GM23248 (cell line): Measurements from ENCODE around the gene RAD51B. TPM values are rescaled to one million over a fixed set of nuclear protein-coding genes. Genes with fewer than 3 reads are reported as not detected.

ENCODE experiments used
- DNase-seq: peaks from one replicate; pipeline ENCODE4 v3.0.0-alpha.2; 2015
- H2AFZ ChIP-seq: fragments of 200-600 bp; sonication (generic); 2 replicates; pipeline ENCODE4 v1.6.1; 2016; ENCODE audit warnings: antibody characterized with exemption
- H3F3A ChIP-seq: fragments of 200-600 bp; sonication (generic); 2 replicates; pipeline ENCODE4 v1.6.1; 2016; ENCODE audit warnings: mild to moderate bottlenecking, antibody characterized with exemption, mixed run types; ENCODE audit not compliant: insufficient read depth
- H3K27ac ChIP-seq: fragments of 200-600 bp; sonication (generic); 2 replicates; pipeline ENCODE4 v1.5.1; 2016; ENCODE audit warnings: mild to moderate bottlenecking
- H3K27me3 ChIP-seq: fragments of 200-600 bp; sonication (generic); replicated peaks from 2 replicates; pipeline ENCODE4 v1.6.1; 2016; ENCODE audit warnings: mild to moderate bottlenecking; ENCODE audit not compliant: insufficient read depth
- H3K36me3 ChIP-seq: fragments of 200-600 bp; sonication (generic); 2 replicates; pipeline ENCODE4 v1.6.1; 2016; ENCODE audit warnings: low read depth, mild to moderate bottlenecking
- H3K4me1 ChIP-seq: fragments of 200-600 bp; sonication (generic); 2 replicates; pipeline ENCODE4 v1.6.1; 2016; ENCODE audit warnings: mild to moderate bottlenecking; ENCODE audit not compliant: insufficient read depth
- H3K4me2 ChIP-seq: fragments of 200-600 bp; sonication (generic); one replicate; pipeline ENCODE4 v1.6.1; 2016; ENCODE audit warnings: mild to moderate bottlenecking; ENCODE audit not compliant: unreplicated experiment
- H3K4me3 ChIP-seq: fragments of 200-600 bp; sonication (generic); 2 replicates; pipeline ENCODE4 v1.5.1; 2016; ENCODE audit warnings: mild to moderate bottlenecking
- H3K79me2 ChIP-seq: fragments of 200-600 bp; sonication (generic); 2 replicates; pipeline ENCODE4 v1.6.1; 2016; ENCODE audit warnings: mild to moderate bottlenecking; ENCODE audit not compliant: insufficient read depth
- H3K9ac ChIP-seq: fragments of 200-600 bp; sonication (generic); 2 replicates; pipeline ENCODE4 v1.6.1; 2016; ENCODE audit warnings: mild to moderate bottlenecking
- H3K9me2 ChIP-seq: fragments of 200-600 bp; sonication (generic); 2 replicates; pipeline ENCODE4 v1.6.1; 2016; ENCODE audit warnings: mixed run types, mild to moderate bottlenecking, moderate library complexity; ENCODE audit not compliant: insufficient read depth
- H3K9me3 ChIP-seq: fragments of 200-600 bp; sonication (generic); one replicate; pipeline ENCODE4 v1.6.1; 2017; ENCODE audit warnings: low read depth
- H4K20me1 ChIP-seq: fragments of 200-600 bp; sonication (generic); 2 replicates; pipeline ENCODE4 v1.6.0; 2016; ENCODE audit not compliant: insufficient read depth
- EZH2 ChIP-seq: fragments of 200-600 bp; sonication (generic); IDR thresholded peaks from 2 replicates; pipeline ENCODE4 v1.6.1; 2018; ENCODE audit warnings: antibody characterized with exemption, mild to moderate bottlenecking; ENCODE audit not compliant: insufficient read depth, poor library complexity, severe bottlenecking
- EZH2phosphoT487 ChIP-seq: fragments of 200-600 bp; sonication (generic); IDR thresholded peaks from 2 replicates; pipeline ENCODE4 v1.6.1; 2018; ENCODE audit warnings: antibody characterized with exemption, moderate library complexity, mild to moderate bottlenecking, low read depth; ENCODE audit not compliant: insufficient read depth
- WGBS, 2 experiments: methylation state at CpG; one replicate each; pipeline ENCODE4 v1.1.6; 2015 to 2017; ENCODE audit warnings: low lambda C conversion rate in 2 of 2, low coverage in 1 of 2; ENCODE audit errors: missing lambda C conversion rate in 2 of 2; 5-methylcytosine and 5-hydroxymethylcytosine counted together
- in situ Hi-C: fragments of 300-500 bp; cut with MboI; formaldehyde crosslinking; loops from 2 replicates; pipeline ENCODE4 v1.15.0; 2020
- polyA plus RNA-seq: library from polyadenylated mRNA; unstranded; fragments of >200 nt; fragmentation: Nextera tagmentation; extraction: Ambion mirVana; gene quantifications from 2 replicates; pipeline ENCODE4 v1.2.1, GENCODE V29; 2016
- total RNA-seq: library from RNA; depleted of rRNA; stranded (reverse); fragments of >200 nt; shearing (Covaris generic); gene quantifications from 2 replicates; pipeline ENCODE4 v1.2.3, GENCODE V29; 2014

RAD51B gene
- total and polyA plus RNA-seq, 2 experiments from 2014 or later = 4.0 to 8.8 TPM

GRCh38 chr14:68417009-68417650, 597.6 kb downstream of the RAD51B start:
- Histone ChIP-seq H3K9me3 (no peaks in the 10 kb centered on the region), H3K36me3 (no peaks in the 10 kb centered on the region), H3K9ac (no peak overlapping the region), H3K4me1 (peaks cover 9% of the 10 kb centered on the region; the same call in 1 of the 2 replicates), H3K27me3 (no peaks in the 10 kb centered on the region), H3F3A (0 out of 2 replicates have a peak, but pooled peaks cover 1% of the 10 kb centered on the region), H2AFZ (no peak overlapping the region), H3K4me2 (no peak overlapping the region), H3K79me2 (no peaks in the 10 kb centered on the region), H4K20me1 (no peaks in the 10 kb centered on the region), H3K4me3 (no peak overlapping the region), H3K9me2 (no peaks in the 10 kb centered on the region), H3K27ac (no peak overlapping the region)
- no peak for DNase-seq
- WGBS, 2 experiments = 79 to 82% methylated on average over 5 of the region's 5 CpGs
- TF ChIP-seq EZH2phosphoT487 = no peak
- no peak for TF ChIP-seq EZH2
- in situ Hi-C loops = no loop called here

- no peak overlapping the region for H3K27ac ChIP-seq
- H3K4me1 ChIP-seq = no peaks in the 10 kb centered on the region
- H3K4me2 ChIP-seq = no peak overlapping the region
- no peaks in the 10 kb centered on the region for H3K27me3 ChIP-seq
- H3K9me2 ChIP-seq = no peaks in the 10 kb centered on the region
- no peaks in the 10 kb centered on the region for H4K20me1 ChIP-seq
- no peak for DNase-seq
- no peak overlapping the region for H2AFZ ChIP-seq
- in situ Hi-C loops = no loop called here
- no peaks in the 10 kb centered on the region for H3K36me3 ChIP-seq
- 89 to 92% methylated on average over 3 of the region's 3 CpGs for WGBS, 2 experiments
- H3K9me3 ChIP-seq = no peaks in the 10 kb centered on the region
- no peak overlapping the region for H3K4me3 ChIP-seq
- no peaks in the 10 kb centered on the region for H3F3A ChIP-seq
- H3K79me2 ChIP-seq = no peaks in the 10 kb centered on the region
- TF ChIP-seq EZH2phosphoT487 = no peak
- TF ChIP-seq EZH2 = no peak
- H3K9ac ChIP-seq = no peak overlapping the region
Measured at GRCh38 chr14:68418174-68419118, 598.9 kb downstream of the RAD51B start.

GRCh38 chr14:68420350-68420749, 600.8 kb downstream of the RAD51B start:
- no peaks in the 10 kb centered on the region for H4K20me1 ChIP-seq
- H3F3A ChIP-seq = no peaks in the 10 kb centered on the region
- no peaks in the 10 kb centered on the region for H3K9me3 ChIP-seq
- no peak for DNase-seq
- no peak overlapping the region for H3K27ac ChIP-seq
- H3K79me2 ChIP-seq = no peaks in the 10 kb centered on the region
- no peak overlapping the region for H3K4me2 ChIP-seq
- no peaks in the 10 kb centered on the region for H3K27me3 ChIP-seq
- H3K4me3 ChIP-seq = no peak overlapping the region
- 78 to 82% methylated on average over 5 of the region's 5 CpGs for WGBS, 2 experiments
- in situ Hi-C loops = no loop called here
- H2AFZ ChIP-seq = no peak overlapping the region
- TF ChIP-seq EZH2 (no peak), EZH2phosphoT487 (no peak)
- no peaks in the 10 kb centered on the region for H3K9me2 ChIP-seq
- H3K36me3 ChIP-seq = no peaks in the 10 kb centered on the region
- H3K4me1 ChIP-seq = no peaks in the 10 kb centered on the region
- no peak overlapping the region for H3K9ac ChIP-seq

GRCh38 chr14:68421116-68421515, 601.5 kb downstream of the RAD51B start:
- Histone ChIP-seq H3K4me2 (no peak overlapping the region), H3K27ac (no peak overlapping the region), H3K36me3 (no peaks in the 10 kb centered on the region), H4K20me1 (no peaks in the 10 kb centered on the region), H3K9ac (no peak overlapping the region), H3K9me2 (no peaks in the 10 kb centered on the region), H3F3A (no peaks in the 10 kb centered on the region), H3K9me3 (no peaks in the 10 kb centered on the region), H3K4me3 (no peak overlapping the region), H3K4me1 (peaks cover 3% of the 10 kb centered on the region; the same call in 1 of the 2 replicates), H3K27me3 (no peaks in the 10 kb centered on the region), H3K79me2 (no peaks in the 10 kb centered on the region), H2AFZ (no peak overlapping the region)
- WGBS, 2 experiments = 96 to 98% methylated on average over 3 of the region's 3 CpGs
- in situ Hi-C loops = no loop called here
- no peak for TF ChIP-seq EZH2
- no peak for TF ChIP-seq EZH2phosphoT487
- DNase-seq = no peak
